HG03354 (cell line): Measurements from ENCODE around the gene ACE.

ENCODE experiments used
- ATAC-seq: cut with Tn5 transposase; IDR thresholded peaks from one replicate; pipeline ENCODE4 v1.9.1; 2021; ENCODE audit warnings: mild to moderate bottlenecking; ENCODE audit not compliant: unreplicated experiment, poor library complexity, severe bottlenecking

ACE gene

DNA sequence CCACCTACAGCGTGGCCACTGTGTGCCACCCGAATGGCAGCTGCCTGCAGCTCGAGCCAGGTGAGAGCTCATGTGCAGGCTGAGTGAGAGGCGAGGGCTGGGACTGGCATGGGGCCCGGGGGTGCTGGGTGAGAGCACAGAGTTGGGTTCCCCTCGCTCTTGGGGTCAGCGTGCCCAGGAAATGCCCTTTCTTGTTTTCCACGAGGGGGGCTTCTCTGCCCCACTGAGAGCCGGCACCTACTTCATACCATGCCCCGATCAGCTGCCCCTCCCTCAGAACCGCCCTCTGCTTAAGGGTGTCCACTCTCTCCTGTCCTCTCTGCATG, 10.1 kb downstream of the ACE start:
- ATAC-seq = no peak

DNA sequence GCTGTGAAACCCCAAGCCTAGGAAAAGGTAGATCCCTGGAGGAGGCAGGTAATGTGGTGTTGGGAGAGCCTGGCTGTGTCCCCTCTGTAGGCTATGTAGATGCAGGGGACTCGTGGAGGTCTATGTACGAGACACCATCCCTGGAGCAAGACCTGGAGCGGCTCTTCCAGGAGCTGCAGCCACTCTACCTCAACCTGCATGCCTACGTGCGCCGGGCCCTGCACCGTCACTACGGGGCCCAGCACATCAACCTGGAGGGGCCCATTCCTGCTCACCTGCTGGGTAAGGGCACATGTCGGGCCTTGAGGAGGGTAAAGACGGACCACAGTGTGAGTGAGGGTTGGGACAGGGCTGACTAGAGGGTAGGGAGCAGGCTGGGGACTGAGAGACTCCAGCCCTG, 12.0 kb downstream of the ACE start:
- ATAC-seq = no peak

DNA sequence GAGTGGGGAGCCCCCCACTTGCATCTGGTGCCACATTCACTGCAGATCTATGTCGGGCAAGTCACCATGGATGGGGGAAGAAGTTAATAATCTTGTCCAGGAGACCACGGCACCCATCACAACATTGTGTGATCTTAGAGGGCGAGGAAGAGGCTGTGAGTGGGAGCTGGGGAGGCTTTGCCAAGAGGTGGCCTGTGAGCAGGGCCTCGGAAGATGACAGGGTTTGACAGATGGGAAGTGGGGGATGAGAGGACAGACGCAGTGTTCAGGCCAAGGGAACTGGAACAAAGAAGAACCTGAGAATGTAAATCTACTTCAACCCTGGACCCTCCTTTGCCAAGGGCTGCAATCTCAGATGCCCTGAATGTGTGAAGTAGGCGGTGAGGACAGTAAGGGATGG, 12.4 kb downstream of the ACE start:
- ATAC-seq = no peak

DNA sequence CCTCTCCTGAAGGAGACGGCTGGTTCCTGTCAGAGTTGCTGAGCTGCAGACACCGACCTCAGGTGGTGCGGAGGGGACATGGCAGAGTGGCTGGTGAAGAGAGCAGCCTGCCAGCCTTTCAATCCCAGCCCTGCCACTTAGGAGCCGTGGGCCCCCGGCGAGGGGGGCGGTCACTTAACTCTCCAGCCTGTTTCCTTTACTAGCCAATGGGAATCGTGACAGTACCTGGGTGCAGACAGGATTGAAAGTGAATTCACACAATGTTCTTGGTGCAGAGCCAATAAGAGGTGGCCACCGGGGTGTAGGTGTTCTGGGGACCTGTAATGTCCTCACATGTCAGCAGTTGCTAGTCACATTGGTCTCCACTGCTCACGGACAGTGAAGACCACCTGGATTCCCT, 13.5 kb downstream of the ACE start:
- ATAC-seq = no peak

DNA sequence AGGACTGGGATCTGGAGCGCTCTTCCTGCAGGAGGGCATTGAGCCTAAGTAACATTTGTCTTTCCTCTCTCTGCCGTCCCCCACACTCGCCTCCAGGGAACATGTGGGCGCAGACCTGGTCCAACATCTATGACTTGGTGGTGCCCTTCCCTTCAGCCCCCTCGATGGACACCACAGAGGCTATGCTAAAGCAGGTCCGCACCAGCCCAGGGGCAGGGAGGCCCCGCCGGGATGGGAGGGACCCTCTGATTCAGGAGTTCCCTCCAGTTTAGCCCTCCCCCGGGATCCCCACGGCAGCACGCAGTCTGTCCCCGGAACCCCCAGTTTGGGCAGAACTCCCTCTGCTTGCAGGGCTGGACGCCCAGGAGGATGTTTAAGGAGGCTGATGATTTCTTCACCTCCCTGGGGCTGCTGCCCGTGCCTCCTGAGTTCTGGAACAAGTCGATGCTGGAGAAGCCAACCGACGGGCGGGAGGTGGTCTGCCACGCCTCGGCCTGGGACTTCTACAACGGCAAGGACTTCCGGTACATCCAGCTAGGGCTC, 14.1 kb downstream of the ACE start:
- no peak for ATAC-seq

DNA sequence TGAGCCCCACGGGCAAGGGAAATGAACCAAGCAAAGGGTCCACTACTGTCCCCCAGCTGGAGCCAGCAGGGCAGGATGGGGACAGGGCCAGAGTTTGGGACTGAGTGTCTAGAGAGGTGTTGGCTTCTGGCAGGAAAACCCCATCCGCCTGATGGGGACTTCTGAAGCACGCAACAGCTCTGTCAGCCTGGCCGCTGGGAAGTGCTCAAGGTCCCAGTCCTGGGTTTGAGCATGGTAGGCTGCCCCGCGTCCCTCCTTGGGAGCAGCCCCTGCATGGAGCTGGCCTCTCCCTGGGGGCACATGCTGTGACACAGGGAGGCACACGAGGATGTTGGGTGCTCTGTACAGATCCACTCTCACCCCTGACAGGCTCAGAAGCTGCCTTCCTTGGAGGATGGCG, 14.6 kb downstream of the ACE start:
- ATAC-seq = no peak

DNA sequence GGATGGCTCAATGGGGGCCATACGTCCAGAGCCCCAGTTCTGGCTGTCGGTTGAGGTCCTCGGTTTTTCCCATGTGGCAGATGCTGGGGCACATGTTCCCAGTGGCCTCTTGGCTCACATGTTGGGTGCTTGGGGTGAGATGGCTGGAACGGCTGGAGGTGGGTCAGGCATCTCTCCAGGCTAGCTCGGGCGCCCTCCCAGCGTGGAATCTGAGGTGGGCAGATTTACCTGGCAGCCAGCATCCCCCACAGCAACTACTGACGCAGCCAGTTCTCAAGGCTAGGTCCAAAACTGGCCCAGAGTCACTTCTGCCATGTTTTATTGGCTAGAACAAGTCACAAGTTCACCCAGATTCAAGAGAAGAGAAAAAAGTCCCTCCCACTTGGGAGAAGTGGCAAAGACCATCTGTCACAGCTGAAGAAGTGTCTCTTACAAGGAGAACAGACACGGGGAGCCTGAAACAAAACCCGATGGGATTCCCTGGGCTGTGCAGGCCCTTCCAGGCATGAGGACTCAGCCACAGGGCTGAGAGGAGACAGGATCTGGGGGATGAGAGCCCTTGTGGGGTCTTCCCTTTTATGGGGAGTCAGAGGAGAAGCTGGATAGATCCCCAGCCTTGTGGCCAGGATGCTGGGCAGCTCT, 15.2 kb downstream of the ACE start:
- no peak for ATAC-seq

DNA sequence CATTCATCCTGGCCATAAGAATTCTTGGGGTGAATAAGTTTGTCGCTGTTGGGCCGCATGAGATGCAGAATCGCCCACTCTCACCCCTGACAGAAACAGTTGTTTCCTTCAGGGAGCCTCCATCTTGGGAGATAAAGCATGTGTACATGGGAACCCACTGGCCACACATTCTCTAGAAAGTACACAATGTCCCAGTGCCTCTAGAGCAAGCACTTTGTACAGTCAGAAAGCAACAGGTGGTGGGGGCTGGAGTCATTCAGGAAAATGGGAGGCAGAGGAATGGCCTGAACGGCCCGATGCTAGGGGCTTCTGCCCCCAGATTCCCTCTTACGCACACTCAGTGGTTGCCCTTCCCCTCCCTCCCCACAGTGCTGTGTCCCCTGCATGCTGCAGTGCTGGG, 16.1 kb downstream of the ACE start:
- ATAC-seq = no peak

DNA sequence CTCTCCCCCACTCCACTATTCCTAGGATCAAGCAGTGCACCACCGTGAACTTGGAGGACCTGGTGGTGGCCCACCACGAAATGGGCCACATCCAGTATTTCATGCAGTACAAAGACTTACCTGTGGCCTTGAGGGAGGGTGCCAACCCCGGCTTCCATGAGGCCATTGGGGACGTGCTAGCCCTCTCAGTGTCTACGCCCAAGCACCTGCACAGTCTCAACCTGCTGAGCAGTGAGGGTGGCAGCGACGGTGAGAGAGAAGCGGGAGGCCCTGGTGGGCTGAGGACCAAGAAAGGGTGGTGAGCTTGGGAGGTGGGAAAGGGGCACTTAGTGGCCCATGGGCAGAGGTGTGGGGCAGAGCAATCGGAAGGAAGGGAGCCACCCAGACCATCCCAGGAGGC, 16.6 kb downstream of the ACE start:
- no peak for ATAC-seq

DNA sequence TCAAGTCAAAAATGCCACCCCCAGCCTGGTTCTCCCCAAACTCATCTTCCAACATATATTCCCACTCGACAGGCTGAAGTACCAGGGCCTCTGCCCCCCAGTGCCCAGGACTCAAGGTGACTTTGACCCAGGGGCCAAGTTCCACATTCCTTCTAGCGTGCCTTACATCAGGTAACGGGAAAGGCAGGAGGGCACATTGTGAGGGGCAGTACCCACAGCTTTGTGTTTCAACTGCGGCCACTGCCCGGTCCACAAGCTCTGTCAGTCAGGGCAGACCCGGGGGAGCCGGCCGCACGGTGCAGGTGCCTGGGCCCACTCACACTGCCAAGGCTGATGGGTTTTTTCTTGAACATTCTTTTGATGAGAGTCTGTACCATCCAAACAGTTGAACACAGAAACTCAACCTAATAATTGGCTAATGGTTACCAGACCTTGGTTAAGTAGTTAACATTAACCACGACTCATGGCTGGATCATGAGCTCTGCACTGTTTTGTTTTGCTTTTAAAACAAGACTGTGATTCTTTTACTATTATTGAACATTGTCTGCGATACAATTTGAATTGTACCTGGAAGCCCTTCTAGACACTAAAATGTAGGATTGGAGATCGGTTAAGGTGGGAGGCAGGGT, 17.6 kb downstream of the ACE start:
- ATAC-seq = no peak

DNA sequence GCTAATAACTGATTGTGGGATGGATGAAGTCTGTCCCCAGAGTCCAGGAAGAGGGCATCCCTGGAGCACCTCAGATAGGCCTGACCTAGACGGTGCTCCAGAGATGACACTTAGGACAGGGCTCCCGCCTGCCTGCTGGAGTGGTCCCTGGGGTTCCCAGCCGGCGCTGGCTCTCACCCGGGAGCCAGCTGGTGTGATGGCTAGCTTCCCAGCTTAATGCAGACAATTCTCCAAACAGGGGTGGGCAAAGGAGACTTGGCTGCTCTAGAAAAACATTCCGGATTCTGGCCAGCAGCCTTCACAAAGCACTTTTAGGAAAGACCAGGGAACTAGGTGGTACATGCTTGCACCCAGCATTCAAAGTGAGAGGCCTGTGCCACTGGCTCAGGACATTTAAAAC, 18.6 kb downstream of the ACE start:
- ATAC-seq = no peak

DNA sequence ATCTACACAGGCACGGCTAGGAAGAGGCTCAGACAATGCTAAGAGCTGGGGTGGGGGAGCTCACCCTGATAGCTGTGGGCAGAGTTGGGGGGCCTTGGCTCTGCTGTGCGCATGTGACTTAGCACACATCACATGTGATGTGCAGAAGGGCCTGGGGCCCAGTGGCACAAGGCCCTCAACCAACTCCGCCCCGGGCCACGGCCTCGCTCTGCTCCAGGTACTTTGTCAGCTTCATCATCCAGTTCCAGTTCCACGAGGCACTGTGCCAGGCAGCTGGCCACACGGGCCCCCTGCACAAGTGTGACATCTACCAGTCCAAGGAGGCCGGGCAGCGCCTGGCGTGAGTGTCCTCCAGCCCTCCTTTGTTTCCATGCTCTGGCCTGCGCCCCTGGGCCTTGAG, 19.3 kb downstream of the ACE start:
- ATAC-seq = no peak

DNA sequence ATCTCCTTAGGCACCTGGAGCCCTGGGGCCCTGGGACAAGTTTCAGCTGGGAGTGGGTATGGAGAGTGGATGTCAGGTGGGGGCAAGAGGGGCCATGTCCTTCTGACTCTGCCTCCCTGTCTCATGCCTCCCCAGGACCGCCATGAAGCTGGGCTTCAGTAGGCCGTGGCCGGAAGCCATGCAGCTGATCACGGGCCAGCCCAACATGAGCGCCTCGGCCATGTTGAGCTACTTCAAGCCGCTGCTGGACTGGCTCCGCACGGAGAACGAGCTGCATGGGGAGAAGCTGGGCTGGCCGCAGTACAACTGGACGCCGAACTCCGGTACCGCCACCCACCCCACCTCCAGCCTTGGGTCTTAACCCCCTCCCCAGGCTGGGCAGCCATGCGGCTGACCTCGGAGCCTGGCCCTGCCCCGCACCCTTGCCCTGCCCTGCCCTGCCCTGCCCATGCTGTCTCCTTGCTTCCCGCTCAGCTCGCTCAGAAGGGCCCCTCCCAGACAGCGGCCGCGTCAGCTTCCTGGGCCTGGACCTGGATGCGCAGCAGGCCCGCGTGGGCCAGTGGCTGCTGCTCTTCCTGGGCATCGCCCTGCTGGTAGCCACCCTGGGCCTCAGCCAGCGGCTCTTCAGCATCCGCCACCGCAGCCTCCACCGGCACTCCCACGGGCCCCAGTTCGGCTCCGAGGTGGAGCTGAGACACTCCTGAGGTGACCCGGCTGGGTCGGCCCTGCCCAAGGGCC, 20.0 kb downstream of the ACE start:
- no peak for ATAC-seq

DNA sequence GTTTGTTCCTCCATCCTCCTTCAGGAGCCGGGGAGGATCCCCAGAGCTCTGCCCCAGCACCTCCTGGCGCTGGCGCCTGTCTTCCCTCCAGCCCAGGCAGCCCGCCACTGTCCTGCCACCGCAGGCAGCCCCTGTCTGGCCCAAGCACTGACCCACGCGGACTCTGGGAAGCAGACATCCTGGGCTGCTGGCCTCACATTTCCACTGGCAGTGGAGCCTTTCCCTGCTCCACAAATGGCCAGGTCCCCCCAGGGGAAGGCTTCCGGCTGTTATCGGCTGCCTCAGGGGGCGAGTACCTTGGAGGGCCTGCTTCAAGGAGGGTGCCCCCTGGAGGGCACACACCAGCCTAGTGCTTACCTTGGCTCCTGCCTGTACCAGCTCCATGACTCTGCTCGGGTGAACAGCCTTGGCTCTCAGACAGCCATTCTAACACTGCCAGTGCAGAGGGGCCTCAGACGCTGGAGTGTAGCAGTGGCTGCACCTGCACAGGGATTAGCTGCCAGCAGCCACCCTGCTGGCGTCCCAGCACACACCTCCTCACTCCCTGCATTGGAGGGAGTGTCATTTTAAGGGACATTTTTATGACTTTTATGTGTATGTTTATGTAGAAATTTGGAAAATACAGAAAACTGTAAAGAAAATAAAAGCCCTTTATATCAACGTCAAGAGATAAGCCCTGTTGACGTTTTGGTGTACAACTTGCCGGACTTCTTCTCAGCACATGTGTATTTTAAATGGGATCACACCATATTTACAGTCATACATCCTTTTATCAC, 21.0 kb downstream of the ACE start:
- no peak for ATAC-seq

DNA sequence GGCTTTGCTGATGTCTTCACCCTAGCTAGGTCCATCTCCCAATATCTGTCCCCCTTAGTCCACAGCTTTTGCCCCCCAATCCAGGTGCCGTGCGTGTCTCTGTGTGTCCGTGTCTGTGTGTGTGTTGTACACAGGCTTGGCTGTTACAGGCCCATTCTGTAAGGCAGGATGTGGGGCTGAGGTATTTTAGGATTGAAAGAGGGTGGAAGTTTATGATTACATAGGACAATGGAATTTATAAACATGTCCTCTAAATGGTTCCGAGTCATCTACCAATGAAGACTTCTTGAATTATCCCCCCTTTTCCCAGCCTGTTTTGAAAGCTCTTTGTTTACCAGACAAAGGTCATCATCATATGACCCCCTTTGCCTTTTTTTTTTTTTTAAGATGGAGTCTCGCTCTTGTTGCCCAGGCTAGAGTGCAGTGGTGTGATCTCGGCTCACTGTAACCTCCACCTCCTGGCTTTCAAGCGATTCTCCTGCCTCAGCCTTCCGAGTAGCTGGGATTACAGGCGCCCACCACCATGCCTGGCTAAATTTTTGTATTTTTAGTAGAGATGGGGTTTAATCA, 21.9 kb downstream of the ACE start:
- no peak for ATAC-seq

DNA sequence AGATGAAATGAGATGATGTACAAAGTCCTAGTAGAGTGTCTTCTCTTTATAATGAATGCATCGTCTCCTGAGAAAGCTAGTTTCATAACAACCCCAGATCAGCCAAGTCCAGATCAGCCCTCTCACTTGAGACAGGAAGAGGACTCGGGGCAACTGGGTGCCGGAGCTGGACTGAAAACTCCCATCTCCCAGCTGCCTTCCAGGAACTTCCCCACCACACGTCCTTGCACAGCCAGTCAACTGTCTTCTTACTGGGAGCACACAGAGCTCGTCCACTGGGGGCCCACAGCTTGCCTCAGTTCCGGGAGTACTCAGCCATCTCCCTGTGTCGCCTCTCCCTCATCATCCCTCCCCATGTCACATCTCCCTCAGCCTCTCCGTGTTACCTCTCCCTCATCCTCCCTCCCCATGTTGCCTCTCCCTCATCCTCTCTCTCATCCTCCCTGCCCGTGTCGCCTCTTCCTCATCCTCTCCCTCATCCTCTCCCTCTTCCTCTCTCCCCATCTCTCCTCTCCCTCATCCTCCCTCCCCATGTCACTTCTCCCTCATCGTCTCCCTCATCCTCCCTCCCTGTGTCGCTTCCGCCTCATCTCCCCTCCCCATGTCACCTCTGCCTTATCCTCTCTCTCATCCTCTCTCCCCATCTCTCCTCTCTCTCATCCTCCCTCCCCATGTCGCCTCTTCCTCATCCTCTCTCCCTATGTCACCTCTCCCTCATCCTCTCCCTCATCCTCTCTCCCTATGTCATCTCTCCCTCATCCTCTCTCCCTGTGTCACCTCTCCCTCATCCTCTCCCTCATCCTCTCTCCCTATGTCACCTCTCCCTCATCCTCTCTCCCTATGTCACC, 23.9 kb downstream of the ACE start:
- no peak for ATAC-seq

DNA sequence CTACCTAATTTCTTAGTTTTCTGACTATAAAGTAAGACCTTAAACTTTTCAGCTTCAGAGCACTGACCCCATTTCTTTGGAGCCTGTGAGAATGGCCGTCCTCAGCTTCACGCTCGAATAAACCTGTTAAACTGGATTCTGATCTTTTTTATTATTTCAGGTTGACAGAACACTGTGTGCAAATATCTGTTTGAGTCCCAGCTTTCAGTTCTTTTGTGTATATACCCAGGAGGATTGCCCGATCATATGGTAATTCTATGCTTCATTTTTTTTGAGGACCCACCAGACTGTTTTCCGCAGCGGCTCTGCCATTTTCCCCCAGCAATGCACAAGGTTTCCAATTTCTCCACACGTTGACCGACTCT, 26.5 kb downstream of the ACE start:
- ATAC-seq = no peak

DNA sequence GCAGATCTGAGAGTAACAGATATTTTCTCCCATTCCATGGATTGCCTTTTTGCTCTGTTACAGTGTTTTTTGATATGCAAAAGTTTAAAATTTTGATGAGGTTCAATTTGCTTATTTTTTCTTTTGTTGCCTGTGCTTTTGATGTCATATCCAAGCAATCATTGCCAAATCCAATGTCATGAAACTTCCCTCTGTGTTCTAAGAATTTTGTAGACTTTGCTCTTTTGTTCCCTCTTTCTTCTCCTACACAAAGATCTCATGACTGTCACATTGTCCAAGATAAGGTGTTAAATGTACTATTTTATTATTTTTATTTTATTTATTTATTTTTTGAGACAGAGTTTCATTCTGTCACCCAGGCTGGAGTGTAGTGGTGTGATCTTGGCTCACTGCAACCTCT, 27.4 kb downstream of the ACE start:
- ATAC-seq = no peak

DNA sequence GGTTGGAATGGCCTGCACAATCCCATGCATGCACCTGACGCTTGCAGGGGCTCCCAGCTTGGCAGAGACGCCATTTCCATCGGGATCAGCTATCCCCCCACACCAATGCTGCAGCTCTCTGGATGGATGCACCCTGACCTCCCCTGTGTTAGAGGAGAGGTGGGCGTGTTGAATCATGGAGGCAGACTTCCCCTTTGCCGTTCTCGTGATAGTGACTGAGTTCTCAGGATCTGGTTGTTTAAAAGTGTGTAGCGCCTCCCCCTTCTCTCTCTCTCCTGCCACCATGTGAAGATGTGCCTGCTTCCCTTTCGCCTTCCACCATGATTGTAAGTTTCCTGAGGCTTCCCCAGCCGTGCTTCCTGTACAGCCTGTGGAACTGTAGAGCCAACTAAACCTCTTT, 28.5 kb downstream of the ACE start:
- ATAC-seq = no peak
